ENCODE results near the gene SPDYE4.

The SPDYE4 gene

GRCh38 chr17:8712698-8713097 is 45.6 kb downstream of the SPDYE4 start:
- no peak for DNase-seq (ENCODE audit: low read depth)

GRCh38 chr17:8711291-8711690 is 47.1 kb downstream of the SPDYE4 start:
- DNase-seq (ENCODE audit: low read depth) = no peak

GRCh38 chr17:8710813-8711212 is 47.5 kb downstream of the SPDYE4 start:
- DNase-seq (ENCODE audit: low read depth) = no peak

GRCh38 chr17:8709006-8709405 is 49.3 kb downstream of the SPDYE4 start:
- no peak for DNase-seq (ENCODE audit: low read depth)

- no peak for DNase-seq (ENCODE audit: low read depth)
Measured at GRCh38 chr17:8708025-8708461, 50.3 kb downstream of the SPDYE4 start.

- DNase-seq (ENCODE audit: low read depth) = no peak
Measured at GRCh38 chr17:8707332-8708024, 50.9 kb downstream of the SPDYE4 start.

GRCh38 chr17:8706431-8706830 is 51.9 kb downstream of the SPDYE4 start:
- no peak for DNase-seq (ENCODE audit: low read depth)

- no peak for DNase-seq (ENCODE audit: low read depth)
Measured at GRCh38 chr17:8705427-8705826, 52.9 kb downstream of the SPDYE4 start.

- no peak for DNase-seq (ENCODE audit: low read depth)
Measured at GRCh38 chr17:8703001-8703400, 55.3 kb downstream of the SPDYE4 start.

GRCh38 chr17:8701754-8702153 is 56.6 kb downstream of the SPDYE4 start:
- no peak for DNase-seq (ENCODE audit: low read depth)

GRCh38 chr17:8701221-8701620 is 57.1 kb downstream of the SPDYE4 start:
- no peak for DNase-seq (ENCODE audit: low read depth)

Data from activated T-cell treated with anti-CD3 and anti-CD28 coated beads for 48 hours (primary cell).